Raji (cell line): Measurements from ENCODE around the gene DUSP28.

Source experiments
- POLR2A ChIP-seq: IDR thresholded peaks from 2 replicates; pipeline ENCODE4 v1.6.1; 2011; ENCODE audit warnings: low read depth, low read length, control low read depth; ENCODE audit not compliant: insufficient read depth

The DUSP28 gene

GRCh38 chr2:240593026-240593702 lies 33.0 kb downstream of the DUSP28 start:
- no peak for TF ChIP-seq POLR2A

- TF ChIP-seq POLR2A: no peak
Observed at GRCh38 chr2:240593703-240594451, 33.7 kb downstream of the DUSP28 start.

- TF ChIP-seq POLR2A: no peak
Observed at GRCh38 chr2:240594511-240595380, 34.6 kb downstream of the DUSP28 start.

GRCh38 chr2:240595381-240596079 lies 35.4 kb downstream of the DUSP28 start:
- no peak for TF ChIP-seq POLR2A

- TF ChIP-seq POLR2A: no peak
Observed at GRCh38 chr2:240596080-240596460, 35.9 kb downstream of the DUSP28 start.

GRCh38 chr2:240596491-240596931 lies 36.4 kb downstream of the DUSP28 start:
- TF ChIP-seq POLR2A: no peak

GRCh38 chr2:240597054-240597418 lies 36.9 kb downstream of the DUSP28 start:
- TF ChIP-seq POLR2A: no peak

- no peak for TF ChIP-seq POLR2A
Observed at GRCh38 chr2:240597419-240598181, 37.4 kb downstream of the DUSP28 start.

- TF ChIP-seq POLR2A: no peak
Observed at GRCh38 chr2:240598311-240598911, 38.3 kb downstream of the DUSP28 start.

GRCh38 chr2:240599141-240599583 lies 39.0 kb downstream of the DUSP28 start:
- TF ChIP-seq POLR2A: no peak

- no peak for TF ChIP-seq POLR2A
Observed at GRCh38 chr2:240600451-240600961, 40.3 kb downstream of the DUSP28 start.

GRCh38 chr2:240601061-240601830 lies 41.1 kb downstream of the DUSP28 start:
- no peak for TF ChIP-seq POLR2A

GRCh38 chr2:240601831-240602160 lies 41.6 kb downstream of the DUSP28 start:
- no peak for TF ChIP-seq POLR2A
